Amniotic epithelial cell (primary cell): ENCODE results near the gene GRIK3.

Source experiments
- DNase-seq: peaks from one replicate; pipeline ENCODE4 v3.0.0-alpha.2; 2010; ENCODE audit warnings: low read depth

The GRIK3 gene

DNA sequence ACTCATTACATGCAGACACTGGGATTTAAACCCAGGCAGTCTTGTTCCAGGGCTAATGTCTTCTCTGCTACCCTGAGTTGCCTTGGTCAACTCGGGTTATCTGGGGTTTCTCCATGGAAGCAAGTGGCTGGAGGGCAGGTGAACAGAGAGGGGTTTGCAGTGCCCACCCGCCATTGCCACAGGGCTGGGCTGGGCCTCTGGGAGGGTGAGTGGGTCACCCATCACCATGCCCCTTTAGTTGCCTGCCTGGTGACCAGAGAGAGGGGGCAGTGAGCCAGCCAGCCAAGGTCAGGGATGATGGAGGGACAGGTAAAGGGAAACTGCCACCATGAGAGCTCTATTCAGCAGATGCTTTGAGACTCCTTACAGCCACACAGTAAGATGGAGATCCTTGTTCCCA lies 53.2 kb downstream of the GRIK3 start:
- DNase-seq = no peak

DNA sequence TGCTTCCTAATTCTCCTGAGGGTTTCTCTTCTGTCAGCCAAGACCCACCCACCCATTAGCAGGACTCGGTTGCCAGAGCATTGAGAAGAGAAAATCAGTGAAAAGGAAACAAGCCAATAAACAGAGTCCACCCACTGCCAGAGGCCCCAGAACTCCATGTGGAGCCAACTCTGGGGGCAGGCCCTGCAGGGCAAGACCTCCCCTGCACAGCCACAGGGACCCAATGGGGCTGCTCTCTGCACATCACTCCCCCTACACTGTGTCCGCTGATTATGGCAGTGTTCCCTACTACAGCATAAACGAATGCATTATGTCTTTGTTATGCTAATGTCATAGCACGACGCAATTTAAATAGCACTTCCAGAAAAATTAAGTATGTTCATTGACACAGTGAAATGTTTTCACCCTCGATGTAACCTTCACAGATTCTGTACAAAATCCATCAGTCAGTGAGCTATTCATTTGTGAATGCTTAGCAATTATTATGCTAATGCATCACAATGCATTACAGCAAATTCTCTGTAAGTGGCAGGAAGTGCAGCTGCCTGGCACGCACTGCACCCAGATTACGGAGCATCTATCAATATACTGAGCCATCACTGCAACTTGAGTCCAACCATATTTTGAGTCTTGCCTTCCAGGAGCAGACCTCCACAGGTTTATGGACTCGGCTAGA lies 56.4 kb downstream of the GRIK3 start:
- DNase-seq = no peak

GRCh38 chr1:36975642-36976041 lies 58.7 kb downstream of the GRIK3 start:
- no peak for DNase-seq

- no peak for DNase-seq
These were observed 61.3 kb downstream of the GRIK3 start for GRCh38 chr1:36973056-36973455.

DNA sequence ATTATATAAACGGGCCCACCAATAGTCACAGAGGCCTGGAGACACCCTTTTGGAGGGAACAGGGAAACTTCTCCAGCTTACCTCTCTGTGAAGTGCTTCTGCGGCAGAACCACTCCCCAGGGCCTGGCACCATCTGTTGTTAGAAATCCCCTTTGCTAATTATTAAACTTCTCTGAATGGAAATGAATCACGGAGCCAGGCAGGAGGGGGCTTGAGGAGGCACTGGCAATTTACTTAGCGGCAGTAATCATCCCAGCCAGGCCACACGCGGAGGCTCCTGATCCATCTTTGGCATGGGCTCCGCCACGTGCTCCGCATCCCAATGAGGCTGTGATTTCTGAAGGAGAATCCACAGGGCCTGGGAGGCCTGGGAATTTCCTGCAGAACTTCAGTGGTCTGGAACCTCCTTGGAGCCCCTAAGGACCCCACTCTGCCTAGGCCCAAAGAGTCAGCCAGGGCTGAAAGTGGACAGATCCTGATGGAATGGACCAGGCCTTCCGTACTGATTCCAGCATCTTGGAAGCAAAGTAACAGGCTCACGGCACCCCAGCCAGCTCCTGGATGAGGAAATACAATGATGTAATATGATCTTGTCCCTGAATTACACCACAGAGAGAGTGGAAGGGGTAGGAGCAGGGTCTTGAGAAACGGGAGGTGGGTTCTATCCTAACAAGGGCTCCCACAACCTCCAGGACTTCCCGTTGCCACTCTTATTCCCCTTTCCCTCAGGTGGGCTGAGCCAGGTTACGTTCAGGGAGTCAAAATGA lies 62.3 kb downstream of the GRIK3 start:
- no peak for DNase-seq

DNA sequence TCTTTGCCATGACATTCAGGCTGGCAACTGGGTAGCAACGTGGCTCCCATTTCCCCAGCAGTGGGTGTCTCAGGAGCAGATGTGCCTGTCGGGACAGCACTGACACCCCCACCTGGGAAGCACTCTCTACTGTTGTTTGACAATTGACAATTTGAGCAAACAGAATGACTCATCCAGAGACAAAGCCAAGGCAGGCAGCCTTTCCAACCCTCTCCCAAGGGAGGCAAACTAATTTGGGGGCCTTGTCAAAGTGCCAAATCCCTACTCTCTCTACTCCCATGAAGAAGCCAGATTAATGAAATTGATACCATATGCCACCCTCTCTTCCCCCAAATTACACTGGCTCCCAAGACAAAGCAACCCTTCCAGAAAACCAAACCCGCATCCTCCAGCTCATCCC lies 65.6 kb downstream of the GRIK3 start:
- DNase-seq = no peak

DNA sequence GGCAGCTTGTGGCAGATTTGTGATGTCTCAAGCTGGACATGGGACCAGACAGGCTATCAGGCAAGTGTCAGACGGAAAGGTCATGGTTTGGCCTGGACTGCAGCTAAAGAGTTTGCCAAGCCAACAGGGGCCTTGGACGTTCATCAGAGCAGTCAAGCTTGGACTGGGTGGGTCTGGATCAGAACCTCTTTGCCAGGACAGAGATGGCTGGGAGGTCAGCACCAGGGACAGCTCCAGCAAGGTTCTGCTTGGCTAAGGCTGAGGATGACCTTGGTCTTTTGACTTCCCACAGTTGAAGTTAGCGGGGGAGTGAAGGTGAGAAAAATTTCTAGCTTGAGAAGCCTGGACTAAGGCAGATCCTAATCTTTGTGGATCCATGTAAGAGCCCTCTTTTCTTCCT lies 68.1 kb downstream of the GRIK3 start:
- DNase-seq = peak; percentile 1

DNA sequence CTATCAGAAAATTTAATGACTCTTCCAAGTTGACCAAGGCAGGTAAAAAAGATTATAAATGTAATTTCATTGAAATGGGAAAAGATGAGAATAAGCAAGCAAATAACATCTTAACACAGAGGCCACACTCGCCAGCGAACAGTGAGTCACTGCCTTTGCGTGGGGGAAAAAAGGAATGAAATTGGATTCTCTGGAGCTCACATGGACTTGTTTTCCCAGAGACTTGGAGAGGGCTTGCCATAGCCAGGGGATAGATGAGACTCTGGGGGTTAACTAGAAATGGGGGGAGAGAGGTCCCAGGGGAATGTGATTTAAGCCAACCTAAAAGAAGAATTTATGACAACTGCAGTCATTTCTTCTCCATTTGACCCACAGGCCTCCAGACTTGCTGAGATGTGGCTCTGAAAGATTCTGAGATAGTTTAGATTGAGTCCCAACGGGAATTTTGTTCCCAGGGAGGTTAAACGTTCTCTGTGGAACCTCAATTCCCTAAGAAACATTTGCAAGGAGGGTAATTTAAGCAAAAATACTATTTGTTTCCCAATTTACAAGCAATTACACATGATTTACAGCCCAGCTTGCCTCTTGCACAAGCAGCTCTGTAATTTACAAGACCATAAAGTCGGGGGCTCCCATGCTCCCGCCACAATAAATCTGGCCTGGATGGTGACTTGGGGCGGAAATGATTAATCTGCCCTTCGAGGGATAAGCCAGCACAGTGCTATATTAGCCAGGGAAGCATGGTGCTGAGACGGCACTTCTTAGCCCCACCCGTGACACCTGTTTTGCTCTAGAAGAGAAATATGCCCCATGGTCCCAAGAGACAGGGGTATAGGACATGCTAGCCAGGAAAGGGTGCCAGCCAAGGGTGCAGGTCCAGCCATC lies 68.8 kb downstream of the GRIK3 start:
- DNase-seq = no peak

GRCh38 chr1:36964830-36965229 lies 69.5 kb downstream of the GRIK3 start:
- DNase-seq = no peak

DNA sequence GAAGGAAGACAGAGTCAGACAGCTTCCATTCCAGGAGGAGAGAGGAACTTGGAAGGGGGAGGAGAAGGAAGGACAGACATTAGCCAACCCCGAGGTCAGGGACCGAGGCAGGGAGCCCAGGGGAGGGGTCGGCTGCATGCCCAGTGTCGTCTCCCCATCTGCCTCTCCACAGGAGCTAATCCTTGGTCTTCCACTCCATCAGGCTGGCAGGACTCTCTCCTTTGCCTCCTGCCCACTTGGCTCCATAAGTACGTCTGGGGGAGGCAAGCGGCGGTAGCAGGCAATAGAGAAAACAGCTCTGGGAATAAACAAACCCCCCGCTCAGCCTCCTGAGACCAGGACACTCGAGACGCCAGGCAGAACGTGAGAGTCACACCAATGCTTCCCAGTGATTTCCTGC lies 71.3 kb downstream of the GRIK3 start:
- DNase-seq = no peak

DNA sequence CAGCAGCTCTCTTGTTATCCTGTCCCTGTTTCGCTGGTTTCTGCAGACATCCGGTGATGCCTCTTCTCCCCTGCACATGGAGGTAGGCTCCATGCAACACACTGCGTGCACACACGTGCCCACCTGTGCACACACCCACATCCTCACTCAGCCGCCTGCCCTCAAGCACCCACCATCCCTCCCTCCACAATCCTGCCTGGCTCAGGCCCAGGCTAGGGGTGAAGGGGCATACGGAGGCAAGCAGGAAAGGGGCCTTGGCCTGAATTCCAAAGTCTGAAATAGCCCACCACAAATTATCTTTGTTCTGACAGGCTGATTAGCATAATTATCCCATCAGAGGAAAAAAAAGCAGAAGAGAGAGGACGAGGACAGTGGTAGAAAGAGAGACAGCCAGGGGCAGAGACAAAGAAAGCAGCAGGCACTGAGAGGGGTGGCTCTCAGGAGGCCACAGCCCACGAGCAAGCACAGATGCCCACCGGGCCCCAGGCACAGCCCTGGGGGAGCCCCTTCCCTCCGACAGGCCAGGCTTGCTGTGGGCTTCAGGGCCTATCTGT lies 73.2 kb downstream of the GRIK3 start:
- DNase-seq = no peak

DNA sequence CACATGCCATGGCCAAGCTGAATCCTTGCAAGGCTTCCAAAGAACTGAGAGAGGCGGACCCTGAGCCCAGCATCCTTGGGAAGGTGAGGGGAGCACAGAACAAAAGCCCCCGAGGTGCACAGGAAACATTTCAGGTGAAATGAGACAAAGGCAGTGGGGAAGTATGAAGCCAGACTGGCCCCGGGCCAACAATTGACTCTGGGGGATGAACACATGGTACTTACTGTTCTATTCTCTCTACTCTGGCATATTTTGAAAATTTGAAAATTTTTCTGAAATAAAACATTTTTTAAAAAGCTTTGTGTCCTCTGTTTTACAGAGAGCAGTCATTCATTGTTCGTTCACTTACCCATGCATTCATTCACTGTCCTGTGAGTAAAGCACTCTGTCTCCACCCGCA lies 77.7 kb downstream of the GRIK3 start:
- DNase-seq = no peak

- no peak for DNase-seq
These were observed 79.3 kb downstream of the GRIK3 start for GRCh38 chr1:36955016-36955415.

DNA sequence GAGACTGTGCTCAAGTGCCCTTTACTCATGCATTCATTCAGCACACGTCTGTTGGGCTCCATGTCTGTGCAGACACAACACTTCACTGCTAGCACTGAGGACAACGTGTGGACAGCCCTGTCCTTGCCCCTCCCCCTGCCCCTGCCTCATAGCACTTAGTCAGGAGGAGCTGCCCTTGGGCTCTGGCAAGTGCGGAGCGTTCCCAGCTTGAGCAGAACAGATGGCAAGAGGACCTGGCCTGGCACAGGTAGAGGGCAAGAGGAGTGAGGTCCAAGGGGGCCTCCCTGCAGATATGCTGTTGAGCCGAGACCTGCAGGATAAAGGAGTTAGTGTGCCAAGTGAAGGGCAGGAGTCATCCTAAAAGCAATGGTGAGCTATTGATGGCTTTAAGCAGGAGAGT lies 81.3 kb downstream of the GRIK3 start:
- DNase-seq = no peak

DNA sequence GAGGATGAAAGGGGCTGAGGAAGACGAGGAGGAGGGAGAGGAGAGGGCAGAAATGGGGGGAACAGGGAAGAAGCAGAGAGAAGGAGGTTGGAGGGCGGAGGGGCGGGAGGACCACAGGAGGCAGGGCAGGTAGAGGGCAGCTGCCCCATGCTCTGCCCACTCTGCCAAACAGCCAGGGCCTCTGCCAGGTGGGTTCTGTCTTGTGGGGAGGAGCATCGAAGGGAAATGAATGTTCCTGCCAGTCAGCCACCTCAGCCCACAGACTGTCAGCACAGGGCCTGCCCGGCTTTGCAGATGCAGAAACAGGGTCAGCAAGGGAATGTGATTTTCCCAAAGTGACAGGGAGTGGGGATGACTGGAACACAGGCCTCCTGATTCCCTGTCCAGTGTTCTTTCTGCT lies 82.6 kb downstream of the GRIK3 start:
- DNase-seq = no peak

GRCh38 chr1:36951292-36951750 lies 83.0 kb downstream of the GRIK3 start:
- no peak for DNase-seq

DNA sequence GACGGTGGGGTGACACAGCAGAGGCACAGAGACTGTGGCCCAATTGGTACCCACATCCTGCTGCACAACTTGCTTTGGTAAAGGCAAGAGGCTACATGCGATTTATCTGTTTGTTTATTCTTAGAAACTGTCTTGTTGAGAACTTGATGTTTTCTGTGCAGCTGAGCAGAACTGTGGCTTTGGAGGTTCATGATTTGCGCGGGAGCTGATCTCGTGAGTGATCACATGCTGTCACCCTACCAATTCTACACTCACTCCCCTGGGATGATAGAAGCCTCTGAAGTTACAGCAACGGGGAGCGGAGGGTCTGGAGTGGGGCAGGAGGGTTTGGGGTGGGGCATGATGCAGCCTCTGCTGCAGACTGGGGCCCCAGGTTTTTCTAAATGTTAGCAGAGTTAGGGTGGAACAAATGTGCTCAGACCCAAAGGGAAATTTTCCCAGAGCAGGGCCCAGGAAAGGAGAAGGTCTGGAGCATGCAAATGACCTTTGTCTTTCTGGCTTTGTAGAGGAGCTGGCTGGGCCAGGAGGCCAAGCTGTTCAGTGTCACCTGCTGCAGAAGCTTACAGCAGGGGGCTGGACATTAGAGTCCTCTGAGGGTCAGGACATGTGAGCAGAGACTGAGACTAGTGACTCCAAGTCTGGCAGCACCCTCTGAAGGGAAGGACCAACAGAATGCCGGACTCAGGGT lies 83.6 kb downstream of the GRIK3 start:
- DNase-seq = no peak

- DNase-seq = no peak
These were observed 85.7 kb downstream of the GRIK3 start for GRCh38 chr1:36948606-36949005.

GRCh38 chr1:36948147-36948546 lies 86.2 kb downstream of the GRIK3 start:
- no peak for DNase-seq

GRCh38 chr1:36947384-36947783 lies 86.9 kb downstream of the GRIK3 start:
- DNase-seq = no peak

DNA sequence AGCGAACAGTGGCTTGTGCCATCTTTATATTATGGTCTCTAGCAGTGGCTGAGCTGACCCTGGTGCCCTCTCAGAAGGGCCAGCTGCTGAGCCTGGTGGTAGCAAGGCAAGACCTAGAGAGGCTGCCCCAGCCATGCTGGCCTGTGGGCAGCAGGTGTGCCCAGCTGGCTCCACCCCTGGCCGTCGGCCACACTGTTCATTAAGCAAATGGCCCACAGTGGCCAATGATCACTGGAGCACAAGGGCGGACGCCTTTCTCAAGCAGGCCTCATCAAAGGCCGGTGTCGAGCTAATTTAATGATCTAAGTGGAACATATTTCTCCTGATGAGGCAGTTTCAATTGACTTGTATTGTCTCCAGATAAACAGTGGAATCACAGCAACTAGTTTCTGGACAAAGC lies 89.4 kb downstream of the GRIK3 start:
- no peak for DNase-seq

DNA sequence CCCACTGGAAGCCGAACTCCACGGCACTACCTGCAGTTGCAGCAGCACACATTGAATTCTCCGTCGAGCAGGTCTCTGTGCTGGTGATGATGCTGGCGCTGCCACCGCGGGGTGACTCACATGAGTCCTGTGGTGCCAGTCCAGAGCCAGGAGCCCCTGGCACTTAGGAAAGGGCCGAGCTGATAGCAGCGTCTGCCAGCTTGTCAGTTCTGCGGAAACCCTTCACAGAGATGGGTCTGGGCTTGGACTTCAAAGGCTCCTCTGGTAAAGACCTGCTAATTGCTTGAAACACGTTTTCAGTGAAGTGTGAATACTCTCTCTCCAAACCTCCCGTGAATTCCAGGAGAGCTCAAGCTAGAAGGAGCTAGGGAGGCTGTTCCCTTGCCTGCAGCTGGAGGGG lies 92.2 kb downstream of the GRIK3 start:
- DNase-seq = no peak
